Muscle of arm (tissue), 14 donors: Measurements from ENCODE around the gene IL12A. TPM values are rescaled to one million over a fixed set of nuclear protein-coding genes. Genes with fewer than 3 reads are reported as not detected.

Experiments used
- DNase-seq: peaks from one replicate; pipeline ENCODE4 v3.0.0-alpha.2; 2013
- long read RNA-seq, 11 donors: transcript quantifications; one replicate each; lab custom pipeline, GENCODE V29; 2026
- polyA plus RNA-seq, 12 donors: library from polyadenylated mRNA; unstranded; fragments of 120-200 nt; gene quantifications; one replicate each; pipeline ENCODE4 v1.2.1, GENCODE V29; 2013; ENCODE audit not compliant: insufficient read length in 12 of 12

IL12A gene
- 1 to 10 TPM in 2 of 12 donors, under 1 TPM in 7, not detected in 3; 0.35 to 1.2 (median 0.70) TPM for polyA plus RNA-seq
- long read RNA-seq, donor 1, result 0 reads
- long read RNA-seq, donor 2, partial matches to known transcripts, result 0 of 1 reads
- long read RNA-seq, donor 2, other reads (novel, unspliced or antisense), result 0 of 1 reads
- long read RNA-seq, donor 3, result 0 reads
- long read RNA-seq, donor 4, result 0 reads
- long read RNA-seq, donor 5, result 0 reads
- long read RNA-seq, donor 6, result 0 reads
- long read RNA-seq, donor 7, result 0 reads
- long read RNA-seq, donor 8, partial matches to known transcripts, result 0 of 1 reads
- long read RNA-seq, donor 8, other reads (novel, unspliced or antisense), result 0 of 1 reads
- long read RNA-seq, donor 9, result 0 reads
- long read RNA-seq, donor 10, result 0 reads
- long read RNA-seq, donor 11, result 0 reads

DNA sequence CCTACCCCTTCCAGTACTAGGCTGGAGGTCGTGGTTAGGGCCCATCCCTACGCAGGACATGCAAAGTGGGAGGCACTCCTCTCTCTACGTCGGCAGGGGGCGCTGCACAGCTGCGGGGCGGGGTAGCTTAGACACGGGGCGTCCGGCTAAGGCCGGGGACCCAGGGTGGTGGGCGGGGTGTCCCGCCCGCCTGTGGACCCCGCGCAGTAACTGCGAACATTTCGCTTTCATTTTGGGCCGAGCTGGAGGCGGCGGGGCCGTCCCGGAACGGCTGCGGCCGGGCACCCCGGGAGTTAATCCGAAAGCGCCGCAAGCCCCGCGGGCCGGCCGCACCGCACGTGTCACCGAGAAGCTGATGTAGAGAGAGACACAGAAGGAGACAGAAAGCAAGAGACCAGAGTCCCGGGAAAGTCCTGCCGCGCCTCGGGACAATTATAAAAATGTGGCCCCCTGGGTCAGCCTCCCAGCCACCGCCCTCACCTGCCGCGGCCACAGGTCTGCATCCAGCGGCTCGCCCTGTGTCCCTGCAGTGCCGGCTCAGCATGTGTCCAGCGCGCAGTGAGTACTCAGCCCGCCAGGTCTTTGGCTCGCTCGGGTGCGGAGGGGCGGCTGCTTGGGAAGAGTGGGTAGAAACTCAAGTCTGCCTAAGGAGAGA lies at the start of gene IL12A:
IL12A (plus strand) TSS at position 219 of the 655 bp plus-strand sequence.
- peak; percentile 66 for DNase-seq

DNA sequence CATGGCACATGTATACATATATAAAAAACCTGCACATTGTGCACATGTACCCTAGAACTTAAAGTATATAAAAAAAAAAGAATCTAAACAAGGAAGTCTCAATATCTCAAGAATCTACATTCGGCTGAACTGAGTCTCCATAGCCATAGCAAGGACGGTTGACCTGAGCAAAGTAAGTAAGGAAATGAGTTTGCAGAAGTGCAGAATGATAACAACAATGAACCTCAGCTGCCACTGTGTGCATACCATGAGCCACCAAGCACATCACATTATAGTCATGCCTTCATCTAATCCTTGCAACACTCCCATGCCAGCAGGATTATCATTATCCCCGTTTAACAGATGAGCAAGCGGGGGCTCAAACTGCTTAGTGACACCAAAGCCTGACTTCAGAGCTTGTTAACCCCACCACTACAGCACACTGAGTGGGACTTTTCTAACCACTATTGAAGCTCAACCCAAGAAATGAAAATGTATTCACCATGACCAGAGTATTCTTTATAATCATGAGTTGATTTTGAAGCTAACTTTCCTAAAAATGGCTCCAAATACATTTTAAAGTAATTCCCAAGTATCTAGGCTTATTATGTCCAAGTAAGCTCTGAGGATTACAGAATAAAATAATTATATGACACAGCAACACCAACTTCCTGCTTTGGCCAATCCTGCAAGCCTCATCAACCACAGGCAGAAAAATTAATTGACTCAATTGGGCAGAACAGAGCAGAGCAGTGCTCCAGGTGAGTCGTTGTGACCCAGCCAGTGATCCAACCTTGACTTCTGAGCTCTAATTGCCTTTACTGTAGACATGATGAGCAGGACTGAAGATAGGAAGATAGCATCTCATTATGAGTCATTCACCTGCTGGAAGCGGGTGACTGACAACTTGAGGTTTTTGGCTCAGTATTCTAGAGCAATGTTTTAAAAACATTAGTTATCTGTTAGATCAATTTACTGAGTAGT lies 47.3 kb upstream of the IL12A start:
- DNase-seq, result no peak

DNA sequence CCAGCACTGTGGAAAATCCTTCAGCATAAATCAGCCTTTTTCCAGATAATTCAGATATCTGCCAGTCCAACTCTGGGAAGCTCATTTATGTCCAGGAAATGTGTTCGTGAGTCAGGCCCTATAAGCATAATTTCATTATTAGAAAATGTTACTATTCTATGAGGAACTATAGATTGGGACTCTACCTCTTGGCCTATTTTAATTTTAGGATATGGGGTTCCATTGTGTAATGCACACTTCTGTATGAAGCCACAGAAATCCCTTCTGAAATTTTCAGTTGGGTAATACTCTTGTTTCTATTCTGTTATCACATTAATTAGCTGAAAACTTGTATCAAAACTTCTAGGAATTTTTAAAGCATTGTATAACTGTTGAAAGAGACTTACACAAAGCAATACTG lies 43.9 kb upstream of the IL12A start:
- no peak for DNase-seq

DNA sequence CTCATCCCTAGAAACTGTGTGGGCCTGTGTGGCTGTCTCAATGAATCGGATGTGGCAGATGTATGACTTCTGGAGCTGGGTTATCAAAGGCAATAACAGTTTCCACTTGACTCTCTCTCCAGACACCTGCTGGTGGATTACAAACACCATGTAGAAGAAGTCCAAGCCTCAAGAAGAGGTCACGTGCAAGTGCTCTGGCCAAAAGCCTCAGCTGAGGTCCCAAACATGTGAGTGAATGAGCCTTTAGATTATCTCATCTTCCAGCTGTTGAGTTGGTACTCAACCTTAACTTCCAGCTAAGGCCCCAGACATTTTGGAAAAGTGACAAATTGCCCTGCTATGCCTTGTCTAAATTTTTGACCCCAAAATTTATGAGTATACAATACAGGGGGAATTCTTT lies 42.7 kb upstream of the IL12A start:
- DNase-seq, result no peak

DNA sequence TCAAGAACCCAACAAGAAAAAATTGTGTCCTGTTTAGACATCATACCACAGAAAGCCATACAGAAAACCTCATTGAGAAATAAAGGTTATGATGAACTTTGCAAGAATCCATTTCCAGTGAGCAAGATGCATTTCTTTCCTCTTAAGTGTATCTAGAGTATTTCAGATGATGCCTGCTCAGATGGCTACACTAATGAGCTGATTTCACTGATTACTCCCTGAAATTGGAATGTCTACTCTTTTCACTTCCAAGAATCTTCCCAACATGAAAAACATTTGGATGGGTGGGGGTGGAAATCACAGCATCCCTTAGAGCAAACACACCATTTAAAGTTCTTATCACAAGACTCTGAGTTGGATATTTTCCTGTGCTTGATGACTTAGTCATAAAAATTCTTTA lies 41.4 kb upstream of the IL12A start:
- DNase-seq, result no peak

DNA sequence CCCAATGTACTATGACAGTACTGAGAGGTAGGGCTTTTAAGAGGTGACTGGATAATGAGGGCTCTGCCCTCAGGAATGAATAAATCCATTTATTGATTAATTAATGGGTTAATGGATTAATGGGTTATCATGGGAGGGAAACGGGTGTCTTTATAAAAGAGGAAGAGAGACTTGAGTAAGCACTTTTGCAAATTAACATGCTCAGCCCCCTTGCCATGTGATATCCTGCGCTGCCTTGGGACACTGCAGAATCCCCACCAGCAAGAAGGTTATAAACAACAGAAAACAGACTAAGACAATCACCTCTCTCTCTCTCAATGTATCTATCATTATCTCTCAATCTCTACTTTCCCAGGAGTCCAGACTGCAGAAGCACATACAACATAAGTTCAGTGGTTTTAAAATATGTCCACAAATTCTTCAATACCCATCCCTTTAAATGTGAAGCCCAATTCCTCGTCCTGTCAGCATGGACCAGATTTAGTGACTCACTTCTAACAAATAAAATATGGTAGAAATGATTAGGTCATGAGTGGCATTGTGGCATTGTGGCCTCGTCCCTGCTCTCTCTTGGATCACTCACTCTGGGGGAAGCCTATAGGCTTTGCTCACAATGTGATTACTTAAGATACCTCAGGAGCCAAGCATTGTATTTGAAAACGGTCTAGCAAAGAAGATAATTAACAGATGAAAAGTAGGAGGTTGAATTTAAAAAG lies 40.0 kb upstream of the IL12A start:
- DNase-seq, result no peak

DNA sequence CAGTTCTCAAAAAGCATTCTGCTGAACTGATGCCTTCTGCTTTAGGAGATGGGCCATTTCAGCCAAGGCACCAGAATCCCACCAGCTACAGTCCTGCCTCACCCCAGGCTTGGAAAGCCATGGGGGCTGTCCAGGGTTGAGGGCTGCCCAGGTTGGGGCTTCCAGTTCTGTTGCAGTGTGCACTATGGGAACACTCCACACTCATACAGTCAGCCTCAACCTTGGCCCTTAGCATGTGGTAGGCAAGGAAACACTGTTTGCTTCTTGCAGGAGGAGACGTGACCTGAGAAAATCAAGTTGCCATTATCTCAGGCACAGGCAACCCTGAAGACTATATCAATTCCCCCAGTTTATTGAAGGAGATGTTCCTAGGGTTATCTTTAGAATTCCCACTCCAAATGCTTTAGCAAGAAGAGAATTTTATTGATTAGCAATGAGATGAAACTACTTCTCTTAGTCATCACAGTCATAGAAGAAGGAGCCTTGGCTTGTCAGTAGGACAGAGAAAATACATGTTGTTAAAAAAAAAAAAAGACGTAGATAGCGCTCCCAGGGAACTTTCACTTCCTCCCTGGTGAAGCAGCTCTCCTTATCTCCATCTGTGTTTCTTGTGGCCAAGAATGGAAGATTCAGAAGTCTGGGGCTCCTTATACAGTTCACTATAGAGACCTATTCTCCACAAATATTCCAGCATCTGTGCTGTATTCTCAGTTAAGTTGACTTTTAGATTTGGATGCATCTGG lies 38.3 kb upstream of the IL12A start:
- no peak for DNase-seq

DNA sequence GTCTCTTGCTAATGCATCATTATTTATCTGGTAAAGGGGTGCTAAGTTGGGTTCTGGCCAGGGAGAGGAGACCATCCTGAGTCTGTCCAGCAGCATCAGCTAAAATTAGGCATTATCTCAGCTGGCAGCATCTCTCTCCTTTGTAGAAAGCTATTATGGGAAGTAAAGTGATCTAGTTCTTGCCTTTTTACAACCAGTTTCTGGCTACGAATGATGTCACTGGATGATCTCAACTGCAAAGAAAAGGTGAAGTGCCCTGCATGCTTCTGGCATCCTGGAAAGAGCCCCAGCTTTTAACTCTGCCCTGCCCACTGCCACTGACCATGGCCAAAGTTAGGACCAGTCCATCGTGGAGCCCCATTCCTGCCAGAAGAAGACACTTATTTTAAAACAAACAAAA lies 37.1 kb upstream of the IL12A start:
- no peak for DNase-seq

DNA sequence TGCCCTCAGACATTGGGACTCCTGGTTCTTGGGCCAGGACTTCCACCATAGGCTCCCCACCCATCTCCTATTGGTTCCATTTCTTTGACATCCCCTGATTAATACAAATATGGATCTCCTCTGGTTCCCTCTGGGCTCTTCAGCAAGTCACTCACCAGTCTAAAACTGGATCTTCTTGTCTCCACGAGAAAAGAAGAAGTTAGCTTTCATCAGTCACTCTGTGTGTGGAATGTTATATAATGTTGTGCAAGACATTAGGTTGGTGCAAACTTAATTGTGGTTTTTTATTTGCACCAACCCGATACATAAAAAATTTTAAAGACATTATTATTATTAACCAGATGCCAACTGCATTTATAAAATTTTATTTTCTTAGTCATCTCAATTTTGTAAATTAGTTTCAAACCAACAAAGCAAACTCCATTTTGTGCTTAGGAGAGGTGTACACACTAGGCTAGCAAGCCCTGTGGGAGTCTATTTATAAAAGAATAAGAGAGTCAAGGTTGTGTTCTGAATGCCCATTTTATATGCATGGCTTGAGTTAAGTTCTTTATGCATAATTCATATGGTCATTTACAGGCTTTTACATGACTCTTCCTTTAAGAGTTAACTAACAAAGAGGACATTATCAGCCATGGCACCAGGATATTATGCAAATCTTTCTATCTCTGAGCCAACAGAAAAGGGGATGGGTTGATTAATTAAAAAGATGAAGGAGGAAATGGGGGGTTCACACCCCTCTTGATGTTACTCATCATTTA lies 35.1 kb upstream of the IL12A start:
- no peak for DNase-seq

DNA sequence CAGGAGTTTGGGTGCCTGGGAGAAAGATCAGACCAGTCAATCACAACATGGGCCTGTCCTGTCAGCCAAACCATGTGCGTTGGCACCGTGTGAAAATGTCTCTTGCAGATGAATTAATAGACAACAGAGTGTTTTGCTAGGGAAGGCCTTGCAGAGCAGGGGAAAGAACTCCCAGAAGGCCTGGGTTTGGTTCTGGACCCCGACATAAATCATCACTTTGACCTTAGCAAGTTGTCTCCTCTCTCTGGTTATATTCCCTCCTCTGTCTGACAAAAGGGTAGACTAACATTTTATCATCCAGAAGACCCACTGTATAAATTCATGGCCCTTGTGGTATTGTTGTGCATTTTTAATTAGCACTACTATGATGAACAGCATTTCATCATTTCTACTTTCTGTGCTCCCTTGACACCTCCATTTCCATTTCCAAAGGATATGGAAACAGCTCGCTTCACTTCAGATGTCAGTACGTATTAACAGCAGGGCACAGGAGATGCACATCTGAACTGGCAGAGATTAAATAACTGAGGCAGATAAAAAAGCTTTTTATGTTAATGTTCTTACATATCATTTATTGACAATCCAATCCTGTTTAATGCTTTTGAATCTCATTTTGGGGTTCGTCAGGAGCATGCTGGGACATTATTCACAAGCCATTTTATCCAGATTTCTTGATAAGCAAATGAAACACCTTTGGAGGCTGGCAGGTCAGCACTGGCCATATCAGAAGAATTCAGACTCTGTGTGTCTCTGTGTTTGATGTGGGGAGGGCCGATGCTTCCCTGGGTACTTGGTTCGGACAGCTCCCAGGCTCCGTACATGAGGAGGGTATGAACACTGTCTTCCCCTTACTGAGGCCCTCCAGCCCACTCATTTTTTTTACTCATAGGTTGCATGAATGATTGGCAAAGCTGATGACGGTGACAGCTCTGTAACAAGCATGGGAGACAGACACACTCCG lies 28.2 kb upstream of the IL12A start:
- no peak for DNase-seq

DNA sequence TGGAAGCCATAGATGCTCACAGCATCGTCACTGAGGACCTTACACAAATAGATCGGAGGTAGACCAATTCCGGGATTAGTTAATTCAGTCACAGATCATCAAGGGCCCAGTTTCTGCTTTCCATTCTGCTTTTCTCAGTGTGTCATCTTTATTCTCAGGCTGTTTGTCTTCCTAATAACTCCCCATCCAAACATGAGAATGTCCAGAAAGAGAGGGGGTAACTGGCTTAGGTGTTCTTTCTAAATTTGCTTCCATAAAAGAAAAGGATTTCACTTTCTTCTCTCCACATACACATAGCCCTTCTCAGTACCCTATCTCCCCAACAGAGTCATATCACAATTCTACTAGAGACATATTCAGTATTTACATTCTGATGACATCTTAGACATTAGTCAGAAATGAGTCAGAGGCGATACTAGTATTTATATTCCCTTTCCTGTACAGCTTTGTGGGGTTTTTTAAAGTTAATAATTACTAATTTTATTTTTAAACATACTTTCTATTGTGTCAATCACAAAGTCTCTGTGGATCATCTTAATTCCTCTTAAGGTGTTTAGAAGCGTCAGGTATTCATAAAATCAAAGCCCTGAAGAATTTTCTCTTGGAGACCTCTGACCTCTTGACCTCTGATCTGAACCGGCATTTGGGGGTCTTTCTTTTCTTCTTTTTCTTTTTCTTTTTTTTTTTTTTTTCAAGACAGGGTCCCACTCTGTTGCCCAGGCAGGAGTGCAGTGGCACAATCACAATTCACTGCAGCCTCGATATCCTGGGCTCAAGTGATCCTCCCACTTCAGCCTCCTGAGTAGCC lies 24.3 kb upstream of the IL12A start:
- no peak for DNase-seq

DNA sequence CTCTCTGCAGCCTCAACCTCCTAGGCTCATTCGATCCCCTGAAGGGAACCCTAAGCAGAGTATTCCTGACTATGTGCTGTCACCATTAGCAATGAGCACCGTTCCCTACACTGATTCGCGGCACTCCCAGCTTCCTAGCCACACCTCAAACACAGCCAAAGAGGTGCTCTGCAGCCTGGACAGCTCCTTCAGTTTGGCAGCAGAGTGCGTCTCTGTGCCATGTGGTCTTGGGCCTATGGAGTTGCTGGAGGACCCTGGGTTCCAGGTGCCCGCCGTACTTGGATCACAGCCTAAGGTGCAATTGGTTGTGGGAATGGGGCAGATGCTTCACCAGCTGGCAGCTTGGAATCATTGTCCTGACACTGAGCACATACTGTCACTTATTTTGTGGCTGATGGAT lies 17.3 kb upstream of the IL12A start:
- no peak for DNase-seq

DNA sequence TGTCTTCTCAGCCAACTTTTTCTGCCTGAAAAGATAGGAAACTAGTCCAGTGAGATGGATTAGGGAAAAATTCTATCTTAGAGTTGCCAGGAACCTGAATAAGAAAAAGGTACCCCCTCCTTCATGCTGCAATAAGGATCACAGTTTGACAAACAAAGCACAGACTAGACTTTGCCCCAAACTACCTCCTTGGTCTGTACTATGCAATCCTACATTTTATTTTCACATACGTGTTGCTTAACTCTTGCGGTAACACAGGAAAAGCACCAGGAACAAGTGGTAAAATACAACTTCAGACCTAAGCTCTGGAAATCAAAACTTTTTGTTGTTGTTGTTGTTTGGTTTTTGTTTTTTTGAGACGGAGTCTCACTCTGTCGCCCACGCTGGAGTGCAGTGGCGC lies 11.3 kb upstream of the IL12A start:
- no peak for DNase-seq

DNA sequence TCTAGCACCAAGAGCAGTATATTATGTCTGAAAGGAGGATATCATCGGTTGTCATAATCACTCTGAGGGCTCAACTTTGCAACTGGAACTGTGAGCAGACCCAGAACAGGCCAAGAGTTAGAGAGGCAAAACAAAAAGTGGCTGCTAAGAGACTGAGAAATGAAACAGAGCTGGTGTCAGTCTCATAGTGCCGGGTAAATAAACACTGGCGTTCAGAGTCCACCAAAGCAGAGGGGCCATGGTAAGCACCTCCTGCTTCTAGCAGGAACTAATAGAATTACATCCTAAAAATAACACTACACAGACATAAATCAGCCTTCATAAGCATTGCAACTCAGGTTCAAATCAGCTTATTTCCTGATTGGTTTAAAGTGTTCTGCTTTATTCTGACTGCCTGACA lies 10.3 kb upstream of the IL12A start:
- no peak for DNase-seq

DNA sequence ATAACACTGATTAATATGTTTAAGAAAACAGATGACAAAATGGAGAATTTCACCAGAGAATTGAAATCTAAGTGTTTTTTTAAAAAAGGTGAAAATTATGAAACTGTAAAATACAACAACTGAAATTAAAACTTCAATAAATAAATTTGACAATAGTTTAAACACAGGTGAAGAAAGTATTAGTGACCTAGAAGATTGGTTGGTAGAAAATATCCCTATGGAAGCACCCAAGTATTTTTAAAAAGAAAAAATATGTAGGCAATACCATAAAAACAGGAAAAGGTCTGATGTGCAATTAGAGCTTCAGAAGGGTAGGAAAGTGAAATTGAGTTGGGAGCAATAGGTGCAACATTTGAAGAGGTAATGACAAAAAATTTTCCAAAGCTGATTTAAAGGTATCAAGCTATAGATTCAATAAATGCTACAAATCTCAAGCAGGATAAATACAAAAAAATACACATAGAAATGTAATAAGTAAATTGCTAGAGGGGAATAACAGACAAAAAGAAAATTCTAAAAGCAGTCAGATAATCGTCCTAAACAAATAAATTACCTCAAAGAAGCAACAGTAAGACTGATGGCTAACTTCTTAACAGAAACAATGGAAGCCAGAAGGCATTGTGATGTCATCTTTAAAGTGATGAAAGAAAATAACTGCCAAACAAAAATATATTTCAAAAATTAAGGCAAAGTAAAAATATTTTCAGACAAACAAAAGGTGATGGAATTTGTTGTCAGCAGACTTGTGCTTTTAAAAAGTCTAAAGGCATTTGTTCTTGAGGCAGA lies 9.5 kb upstream of the IL12A start:
- DNase-seq, result no peak

DNA sequence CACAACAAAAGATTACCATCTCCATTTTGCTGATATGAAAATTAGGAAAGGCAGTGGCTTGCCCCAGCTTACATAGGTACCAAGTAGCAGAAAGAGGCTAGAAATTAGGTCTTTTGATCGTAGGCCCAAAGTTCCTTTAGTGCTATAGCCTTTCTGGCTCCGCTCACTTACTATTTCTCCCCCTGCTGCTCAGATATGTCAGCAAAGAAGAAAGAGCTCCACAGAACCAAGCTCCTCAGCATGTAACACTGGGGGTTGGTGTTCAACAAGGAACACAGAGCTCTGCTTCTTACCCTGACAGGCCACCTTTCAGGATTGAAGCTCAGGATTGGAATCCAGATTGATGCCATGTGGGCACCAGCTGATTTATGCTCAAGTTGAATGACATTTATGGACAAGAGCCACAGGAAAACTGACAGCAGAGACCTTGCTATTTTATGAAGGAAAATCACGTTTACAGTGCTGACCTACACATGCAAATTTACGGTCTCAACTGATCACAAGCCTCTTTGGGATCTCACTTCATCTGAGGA lies 6.1 kb upstream of the IL12A start:
- DNase-seq, result no peak

DNA sequence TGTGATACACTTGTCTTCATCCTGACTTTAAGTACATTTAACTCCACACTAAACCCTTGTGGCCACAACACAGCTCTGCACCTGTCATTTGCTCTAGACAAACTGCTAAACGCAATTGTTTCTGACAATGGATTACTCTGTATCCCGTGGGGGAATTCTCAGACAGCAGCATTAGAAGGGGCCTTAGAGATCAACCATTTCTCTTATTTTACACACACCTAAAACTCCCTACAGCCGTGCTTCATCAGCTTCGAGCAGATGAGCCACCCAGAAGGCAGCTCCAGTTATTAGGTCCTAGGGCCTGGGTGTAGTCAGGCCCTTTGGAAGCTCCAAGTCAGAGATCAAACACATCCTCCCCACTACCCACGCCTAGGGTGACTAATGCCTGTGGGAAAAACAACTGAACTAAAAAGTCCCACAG lies 1.3 kb upstream of the IL12A start:
- DNase-seq, result no peak
